Parathyroid adenoma (tissue), 2 donors: ENCODE measurements around the gene AP1B1.
A peak's percentile ranks its signal among the peaks of the same experiment; 100 is the strongest.

Experiments used
- H2AFZ ChIP-seq: fragments of 300-600 bp; sonication (generic); one replicate; pipeline ENCODE4 v1.7.0; 2017; ENCODE audit warnings: antibody characterized with exemption, mild to moderate bottlenecking
- H3K27ac ChIP-seq: fragments of 300-600 bp; sonication (generic); one replicate; pipeline ENCODE4 v1.7.0; 2017
- H3K27me3 ChIP-seq: fragments of 300-600 bp; sonication (generic); one replicate; pipeline ENCODE4 v1.7.0; 2017; ENCODE audit warnings: low read length; ENCODE audit not compliant: control insufficient read depth, insufficient read depth
- H3K36me3 ChIP-seq: fragments of 300-600 bp; sonication (generic); one replicate; pipeline ENCODE4 v1.7.0; 2017; ENCODE audit warnings: low read length; ENCODE audit not compliant: control insufficient read depth, insufficient read depth
- H3K4me1 ChIP-seq: fragments of 300-600 bp; sonication (generic); one replicate; pipeline ENCODE4 v1.7.0; 2017; ENCODE audit warnings: control low read depth
- H3K4me2 ChIP-seq: fragments of 300-600 bp; sonication (generic); one replicate; pipeline ENCODE4 v1.7.0; 2017; ENCODE audit warnings: low read length
- H3K4me3 ChIP-seq: fragments of 300-600 bp; sonication (generic); one replicate; pipeline ENCODE4 v1.7.0; 2017; ENCODE audit warnings: low read depth, low read length
- H3K79me2 ChIP-seq: fragments of 300-600 bp; sonication (generic); one replicate; pipeline ENCODE4 v1.7.0; 2017; ENCODE audit warnings: control low read depth
- H3K9ac ChIP-seq: fragments of 300-600 bp; sonication (generic); one replicate; pipeline ENCODE4 v1.7.0; 2017; ENCODE audit warnings: mild to moderate bottlenecking
- H3K9me3 ChIP-seq: fragments of 300-600 bp; sonication (generic); one replicate; pipeline ENCODE4 v1.7.0; 2017; ENCODE audit warnings: low read length; ENCODE audit not compliant: control insufficient read depth
- TF ChIP-seq, protein P1 (sequence below): fragments of 300-600 bp; sonication (generic); IDR thresholded peaks from one replicate; pipeline ENCODE4 v1.7.0; 2017; ENCODE audit warnings: antibody characterized with exemption, mild to moderate bottlenecking
- donor health status: primary hyperparathyroidism.

Gene AP1B1

DNA sequence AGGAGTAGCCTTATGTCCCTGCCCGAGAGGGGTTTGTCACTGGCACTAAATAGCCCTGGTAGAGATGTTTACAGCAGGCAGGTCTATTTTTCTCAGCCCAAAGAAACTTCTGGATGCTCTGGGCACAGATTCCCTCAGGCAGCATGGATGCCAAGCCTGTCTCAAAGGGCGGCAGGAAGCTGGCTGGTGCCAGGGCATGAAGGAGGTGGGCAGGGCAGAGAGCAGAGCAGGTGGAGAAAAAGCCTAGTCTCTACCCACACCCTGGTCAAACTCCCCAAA is 86.0 kb downstream of the AP1B1 start:
- peak overlapping the region; percentile 24 for H3K27ac ChIP-seq
- no peak overlapping the region for H2AFZ ChIP-seq
- TF ChIP-seq, protein P1, sequence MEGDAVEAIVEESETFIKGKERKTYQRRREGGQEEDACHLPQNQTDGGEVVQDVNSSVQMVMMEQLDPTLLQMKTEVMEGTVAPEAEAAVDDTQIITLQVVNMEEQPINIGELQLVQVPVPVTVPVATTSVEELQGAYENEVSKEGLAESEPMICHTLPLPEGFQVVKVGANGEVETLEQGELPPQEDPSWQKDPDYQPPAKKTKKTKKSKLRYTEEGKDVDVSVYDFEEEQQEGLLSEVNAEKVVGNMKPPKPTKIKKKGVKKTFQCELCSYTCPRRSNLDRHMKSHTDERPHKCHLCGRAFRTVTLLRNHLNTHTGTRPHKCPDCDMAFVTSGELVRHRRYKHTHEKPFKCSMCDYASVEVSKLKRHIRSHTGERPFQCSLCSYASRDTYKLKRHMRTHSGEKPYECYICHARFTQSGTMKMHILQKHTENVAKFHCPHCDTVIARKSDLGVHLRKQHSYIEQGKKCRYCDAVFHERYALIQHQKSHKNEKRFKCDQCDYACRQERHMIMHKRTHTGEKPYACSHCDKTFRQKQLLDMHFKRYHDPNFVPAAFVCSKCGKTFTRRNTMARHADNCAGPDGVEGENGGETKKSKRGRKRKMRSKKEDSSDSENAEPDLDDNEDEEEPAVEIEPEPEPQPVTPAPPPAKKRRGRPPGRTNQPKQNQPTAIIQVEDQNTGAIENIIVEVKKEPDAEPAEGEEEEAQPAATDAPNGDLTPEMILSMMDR = no peak
- H3K9me3 ChIP-seq = no peaks in the 10 kb centered on the region
- no peak overlapping the region for H3K4me3 ChIP-seq
- H3K27me3 ChIP-seq = no peaks in the 10 kb centered on the region
- H3K36me3 ChIP-seq = peaks cover 4% of the 10 kb centered on the region
- no peak overlapping the region for H3K9ac ChIP-seq
- H3K79me2 ChIP-seq = no peaks in the 10 kb centered on the region
- no peaks in the 10 kb centered on the region for H3K4me1 ChIP-seq
- H3K4me2 ChIP-seq = no peak overlapping the region

DNA sequence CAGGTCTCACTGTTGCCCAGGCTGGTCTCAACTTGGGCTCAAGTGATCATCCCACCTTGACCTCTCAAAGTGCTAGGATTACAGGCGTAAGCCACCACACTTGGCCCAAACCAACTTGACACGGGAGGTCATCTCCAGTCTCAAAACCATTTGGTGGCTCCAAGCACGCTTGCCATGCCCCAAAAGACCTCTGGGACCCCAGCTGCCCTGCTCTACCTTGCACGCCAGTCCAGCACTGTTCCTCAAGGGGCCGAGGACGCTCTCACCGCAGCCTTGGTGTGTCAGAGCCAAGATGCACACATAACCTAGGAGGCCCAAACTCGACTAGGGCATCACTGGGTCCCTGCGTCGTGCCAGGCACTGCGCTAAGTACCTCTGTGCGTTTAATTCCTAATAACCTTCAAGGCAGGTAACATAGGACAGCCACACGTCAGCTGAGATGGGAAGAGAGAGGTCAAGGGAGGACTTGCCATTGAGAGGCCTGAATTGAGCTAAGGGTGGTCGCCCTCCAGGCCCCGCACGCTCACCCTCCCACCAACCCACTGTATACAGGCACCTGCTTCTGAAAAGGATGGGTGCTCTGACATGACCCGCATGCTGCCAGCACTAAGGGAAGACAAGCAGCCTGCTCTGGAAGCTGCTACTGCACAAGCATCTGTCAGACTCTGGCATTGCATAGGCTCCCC is 86.5 kb downstream of the AP1B1 start:
- H3K4me3 ChIP-seq = no peak overlapping the region
- no peak overlapping the region for H3K4me2 ChIP-seq
- no peaks in the 10 kb centered on the region for H3K4me1 ChIP-seq
- H3K79me2 ChIP-seq = no peaks in the 10 kb centered on the region
- H2AFZ ChIP-seq = no peak overlapping the region
- H3K9me3 ChIP-seq = no peaks in the 10 kb centered on the region
- TF ChIP-seq, protein P1 = no peak
- no peak overlapping the region for H3K9ac ChIP-seq
- H3K27ac ChIP-seq = no peak overlapping the region
- peaks cover 4% of the 10 kb centered on the region for H3K36me3 ChIP-seq
- H3K27me3 ChIP-seq = no peaks in the 10 kb centered on the region

DNA sequence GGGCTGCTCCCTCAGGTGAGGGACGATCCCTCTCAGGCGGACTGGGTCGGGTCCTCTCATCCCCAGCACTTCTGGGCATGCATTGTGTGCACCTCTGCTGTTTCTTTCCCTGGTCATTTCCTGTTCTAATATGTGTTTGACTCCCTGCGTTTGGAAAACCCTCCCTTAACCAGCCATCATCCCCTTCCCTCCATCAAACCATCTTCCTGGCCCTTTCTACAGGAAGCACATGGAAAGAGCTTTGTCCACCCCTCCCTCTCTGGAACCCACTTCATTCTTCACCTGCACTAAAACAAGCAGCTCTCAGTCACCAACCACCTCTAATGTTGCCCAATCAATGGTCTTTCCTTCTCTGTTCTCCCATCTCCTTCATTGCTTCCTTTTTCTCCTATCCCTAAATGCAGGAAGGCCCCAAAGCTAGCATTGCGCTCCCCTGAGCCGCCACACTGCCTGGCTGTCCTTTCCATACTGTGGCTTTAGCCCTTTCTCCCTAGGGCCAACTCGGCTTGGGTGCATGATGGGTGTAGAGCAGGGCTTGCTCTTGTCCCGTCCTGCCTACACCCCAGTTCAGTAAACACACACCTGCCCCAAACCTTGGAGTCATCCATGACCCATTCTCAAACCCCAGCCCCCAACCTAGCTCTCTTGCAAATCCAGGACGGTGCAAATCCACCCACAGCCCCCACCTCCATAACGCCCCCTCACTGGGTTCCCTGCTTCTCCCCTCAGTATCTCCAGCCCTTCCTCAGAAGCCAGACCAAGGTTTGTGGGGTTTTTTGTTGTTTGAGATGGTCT is 87.4 kb downstream of the AP1B1 start:
- H3K79me2 ChIP-seq = no peaks in the 10 kb centered on the region
- H3K9ac ChIP-seq = no peak overlapping the region
- no peaks in the 10 kb centered on the region for H3K9me3 ChIP-seq
- H3K4me1 ChIP-seq = no peaks in the 10 kb centered on the region
- no peak overlapping the region for H3K27ac ChIP-seq
- H3K36me3 ChIP-seq = peaks cover 4% of the 10 kb centered on the region
- H2AFZ ChIP-seq = no peak overlapping the region
- H3K4me2 ChIP-seq = no peak overlapping the region
- no peaks in the 10 kb centered on the region for H3K27me3 ChIP-seq
- TF ChIP-seq, protein P1 = no peak
- H3K4me3 ChIP-seq = no peak overlapping the region

DNA sequence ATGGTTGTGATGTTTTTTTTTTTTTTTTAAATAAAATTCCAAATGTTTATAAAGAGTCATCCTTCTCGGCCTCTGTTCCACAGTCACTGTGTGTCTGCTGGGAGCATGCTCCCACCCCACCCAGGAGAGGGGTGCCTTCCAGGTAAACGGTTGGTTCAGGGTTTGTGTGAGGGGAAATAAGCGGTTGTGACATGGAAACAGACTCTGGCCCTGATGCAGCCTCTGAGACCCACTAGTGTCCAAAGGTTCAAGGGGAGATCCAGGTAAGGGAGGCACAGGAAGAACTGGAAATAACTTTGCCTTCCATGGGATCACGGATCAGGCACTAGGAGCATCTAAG is 87.9 kb downstream of the AP1B1 start:
- H3K79me2 ChIP-seq = no peaks in the 10 kb centered on the region
- H2AFZ ChIP-seq = no peak overlapping the region
- no peaks in the 10 kb centered on the region for H3K4me1 ChIP-seq
- H3K36me3 ChIP-seq = peaks cover 4% of the 10 kb centered on the region
- H3K4me2 ChIP-seq = no peak overlapping the region
- H3K27me3 ChIP-seq = no peaks in the 10 kb centered on the region
- H3K9me3 ChIP-seq = no peaks in the 10 kb centered on the region
- no peak overlapping the region for H3K27ac ChIP-seq
- H3K4me3 ChIP-seq = no peak overlapping the region
- H3K9ac ChIP-seq = no peak overlapping the region
- TF ChIP-seq, protein P1 = no peak
